GM12875 (cell line): ENCODE data around the gene WDR36.

Source experiments
- H3K4me3 ChIP-seq: one replicate; pipeline ENCODE4 v1.5.1; 2011; ENCODE audit warnings: low read depth, low read length, control low read depth
- CTCF ChIP-seq: IDR thresholded peaks from 2 replicates; pipeline ENCODE4 v1.5.1; 2011; ENCODE audit warnings: low read depth, mild to moderate bottlenecking, control low read depth, inconsistent platforms, low read length, moderate library complexity, borderline replicate concordance; ENCODE audit not compliant: insufficient read depth

WDR36 gene

GRCh38 chr5:111074244-111074643, 17.9 kb upstream of the WDR36 start:
- no peak overlapping the region for H3K4me3 ChIP-seq
- no peak for TF ChIP-seq CTCF

- TF ChIP-seq CTCF: no peak
These were observed 16.6 kb upstream of the WDR36 start for GRCh38 chr5:111075520-111075919.

GRCh38 chr5:111076091-111076490, 16.1 kb upstream of the WDR36 start:
- TF ChIP-seq CTCF: no peak
- H3K4me3 ChIP-seq: no peak overlapping the region

More at GRCh38 chr5:111075520-111075919, 16.6 kb upstream of the WDR36 start:
- H3K4me3 ChIP-seq: no peak overlapping the region

DNA sequence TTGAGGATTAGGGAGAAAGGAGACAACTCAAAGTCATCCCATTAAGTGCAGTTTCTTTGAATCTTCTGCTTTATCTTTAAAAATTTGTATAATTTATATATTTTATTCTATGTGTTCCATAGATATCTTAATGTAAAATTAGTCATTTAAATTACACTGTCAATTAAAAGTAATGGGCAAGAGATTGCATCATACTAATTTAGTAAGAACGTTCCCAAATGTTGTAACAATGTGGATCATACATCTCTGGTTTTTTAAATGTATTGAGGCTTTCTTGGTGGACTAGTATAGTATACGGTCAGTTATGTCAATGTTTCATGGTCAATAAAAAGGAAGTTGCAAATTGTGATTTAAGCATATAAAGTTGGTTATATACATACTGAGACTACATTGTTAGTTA, 14.5 kb upstream of the WDR36 start:
- TF ChIP-seq CTCF: no peak
- no peak overlapping the region for H3K4me3 ChIP-seq

DNA sequence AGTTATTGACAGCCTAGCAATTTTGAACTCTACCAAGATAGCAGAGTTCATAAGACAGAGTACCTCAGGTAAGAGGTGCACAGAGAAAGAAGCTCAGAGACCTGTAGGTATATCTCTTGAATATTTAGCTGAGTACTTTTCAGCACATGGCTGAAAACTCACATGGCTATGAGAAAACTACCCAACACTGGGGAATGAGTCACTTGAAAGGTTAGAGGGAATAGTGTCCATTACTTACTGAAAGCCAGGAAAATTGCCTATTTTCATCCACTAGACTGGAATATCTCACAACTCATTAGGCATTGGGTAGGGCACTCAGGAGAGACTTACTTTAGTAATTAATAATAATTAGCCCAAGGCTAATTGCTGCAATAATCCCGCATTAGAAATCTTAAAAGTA, 12.3 kb upstream of the WDR36 start:
- no peak overlapping the region for H3K4me3 ChIP-seq
- TF ChIP-seq CTCF: no peak

- no peak overlapping the region for H3K4me3 ChIP-seq
- no peak for TF ChIP-seq CTCF
These were observed 8.8 kb upstream of the WDR36 start for GRCh38 chr5:111083323-111083722.

DNA sequence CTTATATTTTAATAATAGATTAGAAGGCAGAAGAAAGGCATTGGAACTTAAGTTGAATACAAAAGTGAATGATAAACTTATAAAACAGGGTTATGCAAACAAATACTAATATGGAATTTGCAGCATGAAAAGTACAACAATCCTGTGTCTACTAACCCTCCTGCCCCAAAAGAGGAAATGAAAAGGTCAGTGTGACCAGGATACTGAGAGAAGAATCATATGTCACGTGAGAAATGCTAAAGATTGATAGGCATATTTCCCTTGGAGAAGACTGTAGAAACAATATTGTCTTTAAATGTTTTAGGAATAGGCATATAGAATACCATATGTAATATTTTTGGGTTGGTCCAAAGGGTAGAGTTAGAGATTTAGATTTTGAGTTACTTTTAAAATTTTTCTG, 3.8 kb downstream of the WDR36 start:
- TF ChIP-seq CTCF: no peak
- no peak overlapping the region for H3K4me3 ChIP-seq
